NB4 (cell line): Measurements from ENCODE around the gene NAT8L.
A peak's percentile ranks its signal among the peaks of the same experiment; 100 is the strongest.

Experiments
- DNase-seq: peaks from one replicate; pipeline ENCODE4 v3.0.0; 2010; ENCODE audit warnings: low read depth
- H3K4me3 ChIP-seq: one replicate; pipeline ENCODE4 v1.5.1; 2011; ENCODE audit warnings: mild to moderate bottlenecking, low read depth, low read length, moderate library complexity
- MYC ChIP-seq: IDR thresholded peaks from 2 replicates; pipeline ENCODE4 v1.6.1; 2011; ENCODE audit warnings: low read depth, low read length
- POLR2A ChIP-seq: IDR thresholded peaks from 2 replicates; pipeline ENCODE4 v1.6.1; 2011; ENCODE audit warnings: mild to moderate bottlenecking; ENCODE audit not compliant: insufficient read length; ENCODE audit errors: extremely low read depth
- TF ChIP-seq, protein P1 (sequence below): IDR thresholded peaks from one replicate; pipeline ENCODE4 v1.5.1; 2012; ENCODE audit warnings: low read depth, low read length
- TF ChIP-seq, protein P2 (sequence below): IDR thresholded peaks from 2 replicates; pipeline ENCODE4 v1.6.1; 2011; ENCODE audit warnings: low read depth, low read length

Gene NAT8L

DNA sequence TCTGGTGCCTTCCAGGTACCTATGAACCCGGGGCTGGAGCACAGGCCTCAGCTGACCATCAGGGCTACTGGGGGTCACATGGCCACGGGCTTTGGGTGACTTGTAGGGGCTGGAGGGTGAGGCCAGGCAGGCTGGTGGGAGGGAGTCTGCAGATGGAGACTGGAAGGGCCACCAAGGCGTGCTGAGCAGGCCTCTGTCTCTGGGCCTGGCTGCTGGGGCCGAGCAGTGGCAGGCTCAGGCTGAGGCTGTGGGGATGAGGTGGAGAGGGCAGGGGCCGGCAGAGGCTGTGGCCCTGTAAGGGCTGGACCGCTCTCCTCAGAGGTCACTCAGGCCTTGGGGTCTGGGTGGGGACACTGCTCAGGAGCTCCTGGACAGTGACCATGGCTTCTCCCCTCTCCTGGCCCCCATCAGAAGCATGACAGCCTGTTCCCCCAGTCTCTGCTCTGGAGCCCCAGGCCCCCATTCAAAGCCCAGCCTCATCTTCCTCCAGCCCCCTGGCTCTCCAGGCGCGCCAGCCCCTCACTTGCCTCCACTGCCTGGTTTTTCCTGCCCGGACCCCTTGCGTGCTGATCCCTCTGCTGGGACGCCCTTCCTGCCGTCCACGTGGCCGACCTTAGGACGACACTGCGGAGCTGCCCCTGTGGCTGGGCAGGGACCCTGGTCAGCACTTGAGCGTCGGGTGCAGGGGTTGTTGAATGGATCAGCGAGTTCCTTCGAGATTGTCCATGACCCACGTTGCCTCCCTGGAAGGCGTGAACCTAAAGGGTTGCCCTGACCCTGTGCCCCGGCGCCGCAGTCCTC, 11.1 kb upstream of the NAT8L start:
- no peak overlapping the region for H3K4me3 ChIP-seq
- DNase-seq: peak; percentile 1
- TF ChIP-seq POLR2A (no peak), MYC (no peak)
- TF ChIP-seq, protein P1, sequence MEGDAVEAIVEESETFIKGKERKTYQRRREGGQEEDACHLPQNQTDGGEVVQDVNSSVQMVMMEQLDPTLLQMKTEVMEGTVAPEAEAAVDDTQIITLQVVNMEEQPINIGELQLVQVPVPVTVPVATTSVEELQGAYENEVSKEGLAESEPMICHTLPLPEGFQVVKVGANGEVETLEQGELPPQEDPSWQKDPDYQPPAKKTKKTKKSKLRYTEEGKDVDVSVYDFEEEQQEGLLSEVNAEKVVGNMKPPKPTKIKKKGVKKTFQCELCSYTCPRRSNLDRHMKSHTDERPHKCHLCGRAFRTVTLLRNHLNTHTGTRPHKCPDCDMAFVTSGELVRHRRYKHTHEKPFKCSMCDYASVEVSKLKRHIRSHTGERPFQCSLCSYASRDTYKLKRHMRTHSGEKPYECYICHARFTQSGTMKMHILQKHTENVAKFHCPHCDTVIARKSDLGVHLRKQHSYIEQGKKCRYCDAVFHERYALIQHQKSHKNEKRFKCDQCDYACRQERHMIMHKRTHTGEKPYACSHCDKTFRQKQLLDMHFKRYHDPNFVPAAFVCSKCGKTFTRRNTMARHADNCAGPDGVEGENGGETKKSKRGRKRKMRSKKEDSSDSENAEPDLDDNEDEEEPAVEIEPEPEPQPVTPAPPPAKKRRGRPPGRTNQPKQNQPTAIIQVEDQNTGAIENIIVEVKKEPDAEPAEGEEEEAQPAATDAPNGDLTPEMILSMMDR: no peak
- TF ChIP-seq, protein P2, sequence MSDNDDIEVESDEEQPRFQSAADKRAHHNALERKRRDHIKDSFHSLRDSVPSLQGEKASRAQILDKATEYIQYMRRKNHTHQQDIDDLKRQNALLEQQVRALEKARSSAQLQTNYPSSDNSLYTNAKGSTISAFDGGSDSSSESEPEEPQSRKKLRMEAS: no peak

DNA sequence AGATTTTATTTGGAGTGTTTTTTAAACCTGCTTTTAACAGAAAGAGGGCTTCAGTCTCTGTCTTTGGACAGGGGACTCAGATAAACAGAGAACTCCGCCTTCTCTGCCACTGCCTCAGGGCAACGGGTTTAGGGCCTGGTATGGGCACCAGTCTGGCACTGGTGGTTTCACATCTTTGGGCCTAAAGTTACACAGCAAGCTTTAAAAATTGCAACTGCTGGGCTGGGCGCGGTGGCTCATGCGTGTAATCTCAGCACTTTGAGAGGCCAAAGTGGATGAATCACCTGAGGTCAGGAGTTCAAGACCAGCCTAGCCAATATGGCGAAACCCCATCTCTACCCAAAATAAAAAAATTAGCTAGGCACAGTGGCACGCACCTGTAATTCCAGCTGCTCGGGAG, 10.3 kb upstream of the NAT8L start:
- TF ChIP-seq MYC (no peak), POLR2A (no peak)
- TF ChIP-seq, protein P2: no peak
- TF ChIP-seq, protein P1: no peak
- H3K4me3 ChIP-seq: no peak overlapping the region
- peak; percentile 2 for DNase-seq

DNA sequence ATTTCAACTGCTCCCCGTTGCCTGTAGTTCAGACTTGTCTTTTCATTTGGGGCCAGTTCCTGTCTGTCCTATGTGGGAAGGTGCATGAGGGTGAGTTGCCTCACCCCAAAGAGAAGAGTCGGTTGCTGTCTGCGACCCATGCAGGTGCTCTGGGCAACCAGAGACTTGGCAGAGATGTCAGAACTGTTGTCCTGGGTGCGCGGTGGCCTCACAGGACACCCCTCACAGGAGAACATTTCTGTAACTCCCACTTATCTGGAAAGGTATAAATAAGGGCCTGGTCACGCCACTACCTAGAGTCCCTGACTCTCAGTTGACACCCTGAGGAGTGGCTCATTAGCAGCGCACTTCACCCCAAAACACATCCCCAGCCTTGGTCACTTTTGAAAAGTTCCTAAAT, 9.7 kb upstream of the NAT8L start:
- DNase-seq: peak; percentile 1
- no peak overlapping the region for H3K4me3 ChIP-seq
- TF ChIP-seq, protein P2: no peak
- TF ChIP-seq POLR2A (no peak), MYC (no peak)
- TF ChIP-seq, protein P1: no peak

DNA sequence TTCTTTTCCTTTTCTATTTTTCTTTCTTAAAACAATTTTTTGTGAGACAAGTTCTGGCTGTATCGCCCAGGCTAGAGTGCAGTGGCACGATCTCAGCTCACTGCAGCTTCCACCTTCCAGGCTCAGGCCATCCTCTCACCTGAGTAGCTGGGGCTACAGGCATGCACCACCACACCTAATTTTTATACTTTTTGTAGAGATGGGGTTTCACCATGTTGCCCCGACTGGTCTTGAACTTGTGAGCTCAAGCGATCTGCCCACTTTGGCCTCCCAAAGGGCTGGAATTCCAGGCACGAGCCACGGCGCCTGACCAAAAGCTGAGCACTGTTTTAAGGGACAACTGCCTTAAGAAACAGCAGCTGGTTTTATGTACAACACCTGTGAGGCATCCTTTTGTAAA, 9.3 kb upstream of the NAT8L start:
- DNase-seq: no peak
- no peak for TF ChIP-seq MYC
- TF ChIP-seq, protein P2: no peak
- TF ChIP-seq, protein P1: no peak
- TF ChIP-seq POLR2A: no peak
- H3K4me3 ChIP-seq: no peak overlapping the region

DNA sequence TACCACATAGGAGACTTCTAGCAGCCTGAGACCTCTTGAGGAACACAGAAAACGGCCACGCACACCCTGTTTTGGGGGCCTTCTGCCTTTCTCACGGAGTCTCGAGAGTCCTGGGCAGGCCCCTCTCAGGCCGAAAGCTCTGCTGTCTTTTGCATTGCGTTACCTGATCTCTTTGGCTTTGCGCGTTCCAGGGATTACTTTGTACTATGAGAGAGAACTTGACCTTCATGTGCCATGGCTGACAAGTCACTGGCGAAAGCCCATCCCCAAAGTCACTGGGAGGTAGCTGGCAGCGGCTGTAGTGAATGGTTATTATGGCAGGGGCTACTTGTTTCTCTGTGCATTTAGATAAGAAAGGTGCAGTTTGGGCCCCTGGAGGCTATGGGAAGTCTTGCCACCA, 8.0 kb upstream of the NAT8L start:
- H3K4me3 ChIP-seq: no peak overlapping the region
- peak; percentile 1 for DNase-seq
- TF ChIP-seq, protein P1: no peak
- TF ChIP-seq POLR2A (no peak), MYC (no peak)
- TF ChIP-seq, protein P2: no peak
